ENCODE measurements around the gene ASIC3. TPM values are rescaled to one million over a fixed set of nuclear protein-coding genes. Genes with fewer than 3 reads are reported as not detected.

Gene ASIC3
- polyA plus RNA-seq, 2 of the 4 experiments (the other 2 are of a cell fraction): 4.1 to 9.8 TPM

DNA sequence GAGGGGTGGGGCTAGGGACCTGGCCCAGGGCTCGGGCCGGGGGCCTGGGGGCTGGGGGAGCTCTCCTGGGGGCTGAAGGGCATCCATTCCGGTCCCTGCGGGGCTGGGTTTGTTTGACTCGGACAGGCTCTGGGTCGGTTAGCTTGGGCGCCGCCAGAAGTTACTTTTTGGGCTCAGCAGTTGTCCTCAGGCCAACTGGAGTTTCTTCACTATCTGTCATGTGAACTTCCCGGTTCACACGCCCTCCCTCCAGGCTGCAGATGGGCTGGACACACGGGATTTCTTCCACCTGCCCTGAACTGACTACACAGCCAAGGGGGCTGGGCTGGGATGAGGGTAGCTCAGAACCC, 14.9 kb downstream of the ASIC3 start:
- DNase-seq (ENCODE audit: low read depth in 1 of 2, low spot score in 1 of 2): peak in 1 of 2 experiments; percentile 51
- TF ChIP-seq PBX3 (IDR thresholded peaks at IDR 0.05): no peak
- peak in 1 of 2 experiments; percentile 28; a peak in 1 of 5 replicates for TF ChIP-seq JUN (IDR thresholded peaks at IDR 0.05)
- ChIA-PET CTCF (interaction anchor here (1.3 to 5.7 kb wide), 11 partner anchors 11 to 165 kb away, joined by 3 to 64 read pairs (median 7); partner anchors contain the start of genes ABCB8 and AGAP3), POLR2A (interaction anchor here (0.6 to 2.2 kb wide), 4 partner anchors 14 to 86 kb away, joined by 3 to 20 read pairs (median 12); partner anchors contain the start of genes AGAP3 and FASTK)
- Histone ChIP-seq H3K4me2 (peak overlapping the region; percentile 92), H3K27ac (peak overlapping the region; percentile 99), H3K4me3 (peak overlapping the region; percentile 86), H3K4me1 (peaks cover 37% of the 10 kb centered on the region), H3K9me3 (no peaks in the 10 kb centered on the region)
- no peak for FAIRE-seq
- no peak for ATAC-seq
- WGBS (ENCODE audit: missing lambda C conversion rate): 5% methylated on average over 5 of the region's 11 CpGs

GRCh38 chr7:151064454-151064853, 16.1 kb downstream of the ASIC3 start:
- Histone ChIP-seq H3K9me3 (no peaks in the 10 kb centered on the region), H3K4me2 (no peak overlapping the region), H3K4me1 (peaks cover 29% of the 10 kb centered on the region), H3K4me3 (no peak overlapping the region), H3K27ac (peak overlapping the region in 1 of 2 experiments; percentile 99; a peak in 3 of 6 replicates)
- DNase-seq (ENCODE audit: low read depth in 1 of 2, low spot score in 1 of 2) (no peak), ATAC-seq (no peak), FAIRE-seq (no peak)
- TF ChIP-seq RFX5 (IDR thresholded peaks at IDR 0.05) (no peak), GATA3 (IDR thresholded peaks at IDR 0.05; ENCODE audit: borderline replicate concordance) (no peak), ESRRA (IDR thresholded peaks at IDR 0.05; ENCODE audit: borderline replicate concordance, low read length) (no peak), CEBPB (IDR thresholded peaks at IDR 0.05) (no peak), HES2 (IDR thresholded peaks at IDR 0.05) (no peak)
- ChIA-PET POLR2A (no interaction called here), CTCF (interaction anchor here (5.3 to 5.7 kb wide), 2 partner anchors 10 to 23 kb away, joined by 32 to 64 read pairs; partner anchors contain the start of gene AGAP3)
- 97% methylated on average over 18 of the region's 18 CpGs for WGBS (ENCODE audit: missing lambda C conversion rate)

GRCh38 chr7:151064993-151065392, 16.7 kb downstream of the ASIC3 start:
- H3K4me2 ChIP-seq: no peak overlapping the region
- CTCF ChIA-PET: interaction anchor here (5.3 to 5.7 kb wide), 2 partner anchors 10 to 22 kb away, joined by 32 to 64 read pairs; partner anchors contain the start of gene AGAP3
- DNase-seq (ENCODE audit: low read depth in 1 of 2, low spot score in 1 of 2) (no peak), FAIRE-seq (no peak), ATAC-seq (no peak)
- peaks cover 29% of the 10 kb centered on the region for H3K4me1 ChIP-seq
- no peaks in the 10 kb centered on the region for H3K9me3 ChIP-seq
- 89% methylated on average over 6 of the region's 6 CpGs for WGBS (ENCODE audit: missing lambda C conversion rate)
- H3K27ac ChIP-seq: peak overlapping the region in 1 of 2 experiments; percentile 99; a peak in 2 of 6 replicates
- no peak overlapping the region for H3K4me3 ChIP-seq
- POLR2A ChIA-PET: no interaction called here
- TF ChIP-seq CEBPB (IDR thresholded peaks at IDR 0.05) (no peak), HDAC2 (IDR thresholded peaks at IDR 0.05) (no peak), RAD21 (conservative IDR thresholded peaks at IDR 0.05 in 1 of 2, IDR thresholded peaks at IDR 0.05 in 1 of 2) (no peak), JUNB (IDR thresholded peaks at IDR 0.05) (no peak), EHF (CRISPR knock-in tag; IDR thresholded peaks at IDR 0.05) (no peak), ELK1 (IDR thresholded peaks at IDR 0.05; ENCODE audit: low read depth, low read length) (no peak), ESRRA (IDR thresholded peaks at IDR 0.05; ENCODE audit: borderline replicate concordance, low read length) (no peak), ATOH8 (CRISPR knock-in tag; IDR thresholded peaks at IDR 0.05; ENCODE audit: low read depth) (no peak), EHMT2 (IDR thresholded peaks at IDR 0.05; ENCODE audit: low read depth) (no peak), FOSB (CRISPR knock-in tag; IDR thresholded peaks at IDR 0.05) (no peak), KDM5A (IDR thresholded peaks at IDR 0.05) (no peak), MAFK (IDR thresholded peaks at IDR 0.05; ENCODE audit: partially characterized antibody) (no peak), FOSL2 (IDR thresholded peaks at IDR 0.05) (no peak), FOSL2 (CRISPR knock-in tag; IDR thresholded peaks at IDR 0.05) (no peak)
- TF ChIP-seq, protein P1, sequence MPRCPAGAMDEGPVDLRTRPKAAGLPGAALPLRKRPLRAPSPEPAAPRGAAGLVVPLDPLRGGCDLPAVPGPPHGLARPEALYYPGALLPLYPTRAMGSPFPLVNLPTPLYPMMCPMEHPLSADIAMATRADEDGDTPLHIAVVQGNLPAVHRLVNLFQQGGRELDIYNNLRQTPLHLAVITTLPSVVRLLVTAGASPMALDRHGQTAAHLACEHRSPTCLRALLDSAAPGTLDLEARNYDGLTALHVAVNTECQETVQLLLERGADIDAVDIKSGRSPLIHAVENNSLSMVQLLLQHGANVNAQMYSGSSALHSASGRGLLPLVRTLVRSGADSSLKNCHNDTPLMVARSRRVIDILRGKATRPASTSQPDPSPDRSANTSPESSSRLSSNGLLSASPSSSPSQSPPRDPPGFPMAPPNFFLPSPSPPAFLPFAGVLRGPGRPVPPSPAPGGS (IDR thresholded peaks at IDR 0.05): no peak
- TF ChIP-seq, protein P2, sequence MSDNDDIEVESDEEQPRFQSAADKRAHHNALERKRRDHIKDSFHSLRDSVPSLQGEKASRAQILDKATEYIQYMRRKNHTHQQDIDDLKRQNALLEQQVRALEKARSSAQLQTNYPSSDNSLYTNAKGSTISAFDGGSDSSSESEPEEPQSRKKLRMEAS (IDR thresholded peaks at IDR 0.05): no peak

Data from A549 (cell line).